Stimulated activated CD4-positive, alpha-beta T cell treated with anti-CD3 and anti-CD28 coated beads, Interleukin-15, amount 100 ng/mL, for 24 hours (primary cell): Measurements from ENCODE around the gene NOTCH4.

ENCODE experiments used
- DNase-seq: peaks from one replicate; pipeline ENCODE4 v3.0.0-alpha.2; 2020

Gene NOTCH4

DNA sequence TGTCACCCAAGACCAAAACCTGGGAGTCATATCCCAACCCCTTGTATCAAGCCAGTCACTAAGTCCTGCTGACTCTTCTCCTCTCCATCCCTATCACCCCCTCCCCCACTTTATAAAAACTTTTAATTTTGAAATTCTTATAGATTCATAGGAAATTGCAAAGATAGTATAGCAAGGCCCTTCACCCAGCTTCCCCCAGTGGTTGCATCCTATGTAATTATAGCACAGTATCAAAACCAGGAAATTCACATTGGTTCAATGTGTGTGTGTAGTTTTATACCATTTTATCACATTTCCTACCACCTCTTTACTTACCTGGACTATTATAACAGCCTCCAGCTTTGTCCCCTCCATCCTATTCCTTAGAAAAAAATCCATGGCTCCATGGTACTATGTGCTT is 65.8 kb downstream of the NOTCH4 start:
- DNase-seq = no peak

DNA sequence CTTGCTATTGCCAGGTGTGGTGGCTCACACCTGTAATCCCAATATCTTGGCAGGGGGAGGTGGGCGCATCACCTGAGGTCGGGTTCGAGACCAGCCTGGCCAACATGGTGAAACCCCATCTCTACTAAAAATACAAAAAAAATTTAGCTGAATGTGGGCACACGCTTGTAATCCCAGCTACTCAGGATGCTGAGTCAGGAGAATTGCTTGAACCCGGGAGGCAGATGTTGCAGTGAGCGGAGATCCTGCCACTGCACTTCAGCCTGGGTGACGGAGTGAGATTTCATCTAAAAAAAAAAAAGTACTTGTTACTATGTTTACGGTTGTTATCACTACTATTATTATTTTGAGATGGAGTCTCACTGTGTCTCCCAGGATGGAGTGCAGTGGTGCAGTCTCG is 67.0 kb downstream of the NOTCH4 start:
- DNase-seq = no peak

DNA sequence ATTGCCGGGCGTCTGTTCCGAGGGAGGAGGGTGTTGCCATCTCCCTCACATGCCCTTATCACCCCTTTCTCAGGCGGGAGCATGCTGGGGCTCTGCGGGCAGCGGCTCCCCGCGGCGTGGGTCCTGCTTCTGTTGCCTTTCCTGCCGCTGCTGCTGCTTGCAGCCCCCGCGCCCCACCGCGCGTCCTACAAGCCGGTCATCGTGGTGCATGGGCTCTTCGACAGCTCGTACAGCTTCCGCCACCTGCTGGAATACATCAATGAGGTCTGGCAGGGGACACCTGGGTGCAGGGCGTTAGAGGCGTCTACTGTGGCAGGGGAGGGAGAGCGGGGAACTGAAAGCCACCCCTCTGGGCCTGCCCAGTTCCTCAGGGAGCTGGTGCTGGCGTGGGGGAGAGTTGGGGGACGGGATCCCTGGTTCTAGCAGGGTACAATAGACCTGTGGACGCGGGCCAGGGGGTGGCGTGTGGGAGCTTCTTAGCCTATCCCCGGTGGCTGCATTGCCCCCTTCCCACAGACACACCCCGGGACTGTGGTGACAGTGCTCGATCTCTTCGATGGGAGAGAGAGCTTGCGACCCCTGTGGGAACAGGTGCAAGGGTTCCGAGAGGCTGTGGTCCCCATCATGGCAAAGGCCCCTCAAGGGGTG is 69.2 kb downstream of the NOTCH4 start:
- DNase-seq = peak; percentile 74

DNA sequence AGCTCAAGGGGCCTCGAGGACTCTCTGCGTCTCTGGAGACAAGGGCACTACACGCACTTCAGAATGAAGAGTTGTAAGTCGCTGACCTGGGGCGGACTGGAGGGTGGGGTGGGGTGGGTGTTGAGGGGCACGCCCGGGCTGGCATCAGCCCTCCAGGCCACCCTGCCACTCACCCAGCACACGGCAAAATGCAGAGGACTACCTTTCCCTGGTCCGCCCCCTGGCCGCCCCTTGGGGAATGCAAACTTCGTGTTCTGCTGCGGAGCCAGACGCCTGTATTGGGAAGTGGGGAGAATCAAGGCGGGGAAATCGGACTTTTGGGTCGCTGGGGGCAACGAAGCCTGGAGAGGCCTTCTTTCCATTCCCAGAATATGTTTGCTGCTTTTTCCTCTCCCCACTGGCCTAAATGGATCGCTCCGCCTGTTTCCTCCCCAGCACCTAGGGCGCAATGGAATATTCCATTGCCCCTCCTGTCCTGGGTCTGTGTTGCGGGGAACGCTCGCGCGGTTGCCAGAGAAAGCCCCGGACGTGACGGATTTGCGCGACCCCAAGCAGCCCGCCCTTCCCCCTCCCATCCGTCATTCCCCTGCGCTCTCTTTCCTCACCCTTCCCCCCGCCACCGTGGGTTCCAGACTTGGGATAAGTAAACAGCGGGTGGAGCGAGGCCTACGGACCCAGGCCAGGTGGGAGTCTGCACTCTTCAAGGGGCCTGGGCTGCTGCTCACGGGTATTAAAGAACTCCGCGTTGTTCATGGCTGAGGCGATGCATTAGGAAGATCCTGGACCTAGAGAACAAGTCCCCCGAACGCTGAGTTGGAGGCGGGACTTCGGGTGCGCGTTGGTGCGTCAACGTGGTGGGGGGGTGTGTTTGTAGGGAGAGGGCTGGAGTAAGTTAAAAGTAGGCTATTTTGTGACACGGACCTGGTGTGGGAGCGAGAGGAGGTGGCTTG is 70.0 kb downstream of the NOTCH4 start, which contains the start of gene PPT2:
PPT2 (plus strand) TSS at position 578 of the 950 bp plus-strand sequence. CDS start 454 bp downstream, outside the sequence.
- peak; percentile 89 for DNase-seq

DNA sequence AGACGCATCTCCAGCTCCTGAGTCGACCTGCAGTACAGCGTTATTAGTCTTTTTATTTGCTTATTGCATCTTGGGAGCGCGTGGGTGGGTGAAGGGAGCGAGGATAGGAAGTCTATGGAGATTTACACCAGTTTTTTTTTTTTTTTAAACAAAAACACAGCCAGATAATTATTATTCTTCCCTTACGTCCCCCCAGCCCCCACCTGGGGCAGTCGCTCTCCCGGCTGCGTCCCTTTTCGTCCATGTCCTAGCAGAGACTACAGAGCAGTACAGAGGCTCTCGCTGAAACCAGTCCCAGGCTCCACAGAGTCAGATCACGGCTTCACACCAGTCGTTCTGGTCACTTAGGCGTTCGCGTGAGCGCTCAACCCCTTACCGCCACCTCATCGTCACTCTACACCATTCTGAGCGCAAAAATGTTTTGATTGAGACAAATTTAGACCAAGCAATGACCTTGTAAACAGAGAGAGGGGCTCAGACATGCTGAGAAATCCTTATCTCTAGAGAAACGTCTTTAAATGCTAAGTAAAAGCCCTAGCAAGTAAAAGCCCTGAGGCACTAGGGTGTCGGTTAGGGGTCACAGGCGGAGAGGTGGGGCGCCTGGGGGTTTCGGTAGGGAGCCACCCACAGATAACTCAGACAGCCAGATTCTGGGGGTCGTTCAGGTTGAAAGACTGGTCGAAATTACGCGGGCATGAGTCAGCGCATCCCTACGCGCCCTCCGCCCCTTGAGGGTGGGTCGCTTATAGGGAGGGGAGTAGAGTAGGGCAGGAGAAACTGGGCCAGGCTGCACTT is 70.9 kb downstream of the NOTCH4 start:
- DNase-seq = no peak

DNA sequence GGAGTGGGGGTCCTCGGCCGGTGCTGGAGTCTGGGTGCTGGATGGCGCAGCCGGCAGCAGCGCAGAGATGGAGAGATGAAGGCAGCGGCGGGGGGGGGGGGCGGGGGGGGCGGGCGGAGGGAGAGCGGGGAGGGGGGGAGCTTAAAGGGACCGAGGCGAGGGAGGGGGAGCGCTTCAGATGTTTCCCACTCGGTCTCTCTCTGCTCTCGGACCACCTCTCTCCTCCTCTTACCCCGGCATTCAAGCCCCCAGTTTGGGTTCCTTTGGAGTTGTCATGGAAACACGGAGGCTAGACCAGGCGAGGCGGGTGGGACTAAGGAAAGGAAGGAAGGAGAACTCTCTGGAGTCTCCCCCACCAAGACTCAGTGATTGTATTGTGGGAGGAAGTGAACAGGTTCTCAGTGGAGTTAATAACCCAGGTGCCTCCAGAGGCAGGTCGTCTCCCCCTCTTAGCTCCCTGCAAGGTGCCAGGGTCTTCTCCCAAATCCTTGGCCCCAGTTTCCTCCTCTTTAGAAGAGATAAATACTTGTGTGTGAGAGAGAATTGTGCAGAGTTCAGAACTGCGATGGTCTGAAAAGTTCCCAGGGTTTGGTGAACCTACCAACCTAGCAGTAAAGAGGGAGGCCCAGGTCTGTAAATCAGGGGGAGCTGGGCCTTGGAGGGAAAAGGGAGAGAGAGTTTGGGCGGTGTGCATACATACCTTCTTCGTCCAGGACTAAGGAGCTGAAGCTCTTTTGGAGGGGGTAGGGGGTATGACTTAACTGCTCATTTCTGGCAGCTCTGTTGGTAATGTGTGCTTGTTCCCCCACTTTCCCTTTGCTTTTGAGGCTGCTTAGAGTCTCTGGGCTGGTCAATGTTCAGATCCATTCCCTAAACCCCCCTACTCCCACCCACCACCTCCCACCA is 71.8 kb downstream of the NOTCH4 start, which contains the start of gene PRRT1:
PRRT1 (minus strand) TSS at position 77 of the 906 bp plus-strand sequence. CDS start 112 bp downstream, outside the sequence.
- DNase-seq = no peak

DNA sequence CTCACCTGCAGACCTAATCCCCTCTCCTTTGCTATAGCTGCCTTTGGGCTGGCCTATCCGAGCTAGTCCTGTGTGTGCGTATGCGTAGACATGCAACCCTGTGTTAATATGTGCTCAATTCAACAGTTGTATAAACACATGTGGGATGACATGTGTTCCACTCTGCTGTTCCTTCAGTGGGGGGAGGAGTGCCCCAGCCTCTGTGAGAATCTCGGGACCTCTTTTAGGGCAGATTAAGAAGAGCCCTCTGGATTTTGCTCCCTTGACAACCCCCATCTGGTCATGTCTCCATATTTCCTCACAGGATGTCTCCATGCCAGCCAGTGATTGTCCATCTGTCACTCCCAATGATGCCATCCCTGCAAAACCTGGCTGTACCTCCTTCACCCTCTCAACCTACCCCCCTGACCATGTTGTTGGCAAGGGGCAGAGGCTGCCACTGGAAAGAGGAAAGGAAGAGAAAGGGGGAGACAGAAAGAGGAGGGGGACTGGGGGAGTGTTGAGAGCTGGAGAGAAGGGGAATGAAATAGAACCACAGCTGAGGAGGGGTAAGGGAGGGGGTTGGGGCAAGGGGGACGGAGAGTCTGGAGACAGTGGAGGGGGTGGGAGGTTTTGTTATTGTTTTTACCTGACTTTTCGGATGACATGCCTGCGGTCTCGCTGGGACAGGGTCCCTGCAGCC is 72.5 kb downstream of the NOTCH4 start:
- DNase-seq = no peak

DNA sequence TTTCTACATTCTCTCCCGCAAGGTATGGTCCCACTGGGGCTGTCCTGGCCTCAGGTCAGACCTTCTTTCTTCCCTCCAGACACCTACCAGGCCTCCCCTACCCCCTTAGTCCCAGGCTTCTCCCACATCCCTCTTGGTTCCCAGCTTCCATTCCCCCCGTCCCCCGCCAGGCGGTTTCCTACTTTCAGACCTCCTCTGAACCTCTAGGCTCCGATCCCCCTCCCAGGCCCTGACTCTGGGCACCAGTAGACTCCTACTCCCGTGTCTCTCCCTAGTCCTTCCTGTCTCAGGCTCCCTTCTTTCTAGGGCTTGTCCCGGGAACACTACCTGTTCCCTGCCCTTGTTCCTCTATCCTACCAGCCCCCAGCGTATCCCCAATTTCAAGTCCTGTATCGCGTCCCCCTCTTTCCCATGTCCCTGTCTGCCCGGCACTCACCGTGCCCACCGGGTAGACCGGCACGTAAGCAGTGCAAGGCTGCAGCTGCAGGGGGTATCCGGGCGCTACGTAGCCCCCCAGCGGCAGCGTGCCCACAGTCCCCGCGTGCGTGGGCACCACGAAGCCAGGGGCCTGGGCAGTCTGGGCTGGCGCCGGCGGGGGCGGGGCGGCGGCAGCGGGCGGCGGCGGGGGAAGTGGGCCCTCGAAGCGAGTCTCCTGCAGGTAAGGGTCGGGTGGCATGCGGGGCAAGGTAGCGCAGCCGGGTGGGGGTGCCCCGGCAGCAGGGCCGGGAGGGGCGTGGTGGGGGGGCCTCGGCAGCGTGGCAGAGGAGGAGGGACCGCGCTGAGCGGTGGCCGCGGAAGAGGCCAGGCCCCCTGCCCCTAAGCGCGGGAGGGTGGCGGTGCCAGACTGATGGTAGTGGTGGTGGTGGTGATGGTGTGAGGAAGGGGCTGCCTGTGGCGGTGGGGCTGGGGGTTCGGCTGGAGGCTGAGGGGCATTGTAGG is 73.7 kb downstream of the NOTCH4 start:
- DNase-seq = no peak

DNA sequence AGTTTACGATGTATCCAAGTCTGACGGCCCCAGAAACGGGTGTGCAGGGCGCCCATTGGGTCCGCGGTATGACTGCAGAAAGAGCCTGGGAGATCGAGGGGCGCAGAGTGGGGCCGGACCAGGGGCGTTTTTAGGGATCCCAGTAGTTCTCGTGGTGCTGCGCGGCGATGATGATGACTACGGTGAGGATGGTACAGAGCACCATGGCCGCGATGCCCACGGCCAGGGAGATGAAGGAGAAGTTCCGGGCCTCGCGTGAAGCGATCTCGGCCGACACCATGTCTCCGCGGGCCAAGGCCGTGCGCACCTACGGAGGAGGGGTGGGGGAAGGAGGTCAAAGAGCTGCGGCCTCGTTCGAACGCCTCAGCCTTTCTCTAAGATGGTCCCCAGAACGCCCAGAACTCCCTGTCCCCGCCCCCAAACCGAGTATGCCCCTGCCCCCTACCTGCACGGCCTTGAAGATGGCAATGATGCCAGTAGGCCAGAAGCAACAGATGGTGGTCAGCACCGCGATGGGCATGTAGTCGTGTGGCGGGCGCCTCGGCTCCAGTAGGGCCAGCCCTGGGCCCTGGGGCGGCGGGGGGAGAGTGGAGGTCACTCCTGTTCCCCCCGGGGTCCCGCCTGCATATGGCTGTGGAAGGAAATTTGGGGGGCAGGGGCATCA is 74.6 kb downstream of the NOTCH4 start:
- peak; percentile 20 for DNase-seq

DNA sequence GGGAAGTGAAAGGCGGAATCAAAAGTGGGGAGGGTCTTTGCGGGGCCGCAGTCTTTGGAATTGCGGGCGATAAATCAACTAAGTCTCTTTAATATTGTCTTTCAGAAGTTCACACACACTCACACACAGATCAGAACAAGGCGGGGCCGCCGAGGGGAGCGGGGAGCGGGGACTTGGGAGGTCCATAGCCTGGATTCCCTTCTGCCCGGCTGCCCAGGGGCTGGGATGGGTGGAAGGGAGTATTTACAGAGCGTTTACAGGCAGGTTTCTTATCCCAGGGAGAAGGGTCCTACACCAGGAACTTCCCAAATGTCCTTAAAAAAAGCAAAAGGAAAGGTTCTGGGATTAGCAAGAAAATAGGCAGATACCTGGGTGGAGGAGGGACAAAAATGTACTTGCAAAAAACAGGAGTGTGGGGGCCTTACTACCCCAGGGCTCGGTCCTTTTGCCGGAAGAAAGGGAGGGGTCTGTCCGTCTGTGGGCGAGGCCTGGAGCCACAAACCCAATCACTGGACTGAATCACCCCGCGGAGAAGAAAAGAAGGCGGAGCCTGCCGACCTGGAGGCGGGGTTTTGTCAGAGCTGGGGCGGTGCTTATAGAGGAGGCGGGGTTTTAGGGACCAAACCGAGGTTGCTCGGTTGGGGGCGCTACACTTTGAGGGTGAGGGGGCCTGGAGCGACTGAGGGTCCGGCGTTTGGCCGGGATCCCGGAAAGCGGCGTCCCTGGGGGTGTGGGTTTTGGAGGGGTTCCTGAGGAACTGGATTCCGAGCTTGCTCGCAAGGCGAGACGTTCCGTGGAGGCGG is 75.4 kb downstream of the NOTCH4 start:
- peak; percentile 77 for DNase-seq

DNA sequence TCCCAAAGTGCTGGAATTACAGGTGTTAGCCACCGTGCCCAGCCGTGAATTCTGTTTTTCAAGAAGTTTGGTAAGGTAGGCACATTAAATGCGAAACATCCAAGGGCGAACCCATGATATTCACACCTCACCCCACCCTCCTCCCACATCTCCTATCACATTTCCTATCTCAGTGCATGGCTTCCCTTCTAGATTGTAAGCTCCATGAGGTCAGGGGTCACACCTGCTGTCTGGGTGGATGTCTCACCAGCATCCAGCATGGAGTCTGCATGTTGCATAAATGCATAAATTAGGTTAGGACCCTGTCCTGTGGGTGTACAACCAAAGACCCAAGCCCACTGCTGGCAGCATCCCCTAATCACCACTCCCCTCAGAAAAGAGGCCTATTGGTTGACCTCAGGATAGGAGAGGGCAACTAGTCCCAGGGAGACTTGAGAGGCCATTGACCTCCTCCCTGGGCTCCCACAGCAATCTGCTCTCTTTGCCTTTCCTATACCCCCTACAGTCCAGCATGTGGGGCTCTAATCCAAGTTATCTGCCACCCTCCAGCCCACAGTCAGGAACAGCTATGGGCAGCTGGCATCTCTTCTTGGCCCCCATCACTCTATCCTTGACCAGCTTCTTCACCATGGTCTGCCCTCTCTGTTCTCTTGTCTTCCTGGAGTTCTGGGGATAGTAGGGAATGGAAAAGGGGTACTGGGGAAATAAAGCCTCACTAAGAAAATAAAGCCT is 76.3 kb downstream of the NOTCH4 start:
- DNase-seq = no peak

DNA sequence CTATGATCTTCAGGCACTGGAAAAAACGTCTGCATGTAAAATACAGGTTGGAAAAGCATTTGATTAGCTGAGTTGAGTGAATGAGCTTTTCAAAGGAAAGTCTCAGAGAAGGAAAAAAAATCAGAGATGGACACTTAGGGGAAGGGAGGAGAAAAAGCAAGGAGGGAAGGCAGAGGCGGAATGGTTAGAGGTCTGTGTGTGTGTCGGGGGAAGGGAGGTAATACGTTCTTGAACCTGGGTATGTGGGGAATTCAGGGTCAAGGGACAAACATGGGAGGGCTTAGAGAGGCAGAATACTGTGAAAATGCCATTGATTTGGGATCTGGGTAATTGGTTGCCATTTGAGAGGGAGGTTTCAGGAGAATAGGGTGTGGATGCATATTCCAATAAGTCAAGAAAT is 77.2 kb downstream of the NOTCH4 start:
- DNase-seq = no peak

DNA sequence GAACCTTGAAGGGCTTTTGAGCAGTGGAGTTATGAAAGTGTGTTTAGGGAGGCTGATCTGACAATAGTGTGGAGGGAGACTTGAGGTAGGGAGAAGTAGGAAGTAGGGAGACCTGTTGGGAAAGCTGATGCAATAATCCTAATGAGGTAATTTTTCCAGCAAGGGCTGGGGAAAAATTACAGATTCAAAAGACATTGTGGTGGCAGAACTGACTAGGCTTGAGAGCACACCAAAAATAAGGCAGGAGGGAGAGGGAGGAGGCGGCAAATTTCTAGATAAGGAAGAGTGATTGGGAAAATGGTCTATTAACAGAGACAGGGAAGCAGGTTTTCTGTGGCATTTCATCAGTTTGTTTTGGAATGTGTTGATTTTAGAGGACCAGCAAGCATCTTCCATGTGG is 77.6 kb downstream of the NOTCH4 start:
- no peak for DNase-seq
